ENCODE results near the gene CYP2A6. TPM values are rescaled to one million over a fixed set of nuclear protein-coding genes. Genes with fewer than 3 reads are reported as not detected.
"Not testable (repeated sequence)": the region's sequence is repeated elsewhere in the genome, so short reads cannot be mapped to it uniquely, and the experiment has no call there.

CYP2A6 gene
- total RNA-seq, 2 donors from 2014 or later: not detected

DNA sequence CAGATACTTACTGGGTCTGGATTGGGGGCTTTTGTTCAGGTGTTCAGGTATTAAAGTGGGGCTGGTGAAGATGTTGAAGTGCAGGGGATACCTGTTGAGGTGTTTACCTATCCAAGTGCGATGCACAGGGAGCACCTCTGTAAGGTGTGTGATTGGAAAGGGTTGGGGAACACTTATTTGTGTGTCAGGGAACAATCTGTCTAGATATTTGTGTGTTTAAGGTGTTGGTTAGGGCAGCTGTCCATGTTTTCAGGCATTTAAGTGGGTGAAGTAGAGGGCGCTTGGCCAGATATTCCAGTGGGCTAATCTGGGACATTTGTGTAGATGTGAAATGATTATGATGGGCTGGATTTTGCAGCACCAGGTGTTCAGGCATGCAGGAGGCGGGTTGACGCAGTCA is 29.1 kb upstream of the CYP2A6 start:
- not testable (repeated sequence) for H3K27ac ChIP-seq (ENCODE audit: low read depth, low read length); H3K9me3 Mint-ChIP-seq; H3K4me3 ChIP-seq (ENCODE audit: low read length); H3K4me3 Mint-ChIP-seq; H3K9me3 ChIP-seq (ENCODE audit: control insufficient read depth, low read length); DNase-seq; H3K36me3 Mint-ChIP-seq (ENCODE audit: low read depth); H3K9ac ChIP-seq (ENCODE audit: extremely low read depth, low read length, poor library complexity, severe bottlenecking); H3K36me3 ChIP-seq (ENCODE audit: control insufficient read depth, insufficient read depth, low read length); H3K4me1 Mint-ChIP-seq; H3K4me1 ChIP-seq (ENCODE audit: control insufficient read depth, insufficient read depth, low read length); H3K27ac Mint-ChIP-seq
- H3K27me3 ChIP-seq (ENCODE audit: control insufficient read depth, insufficient read depth, low read length, poor library complexity, severe bottlenecking): peaks cover 63% of the 10 kb centered on the region
- 99% methylated on average over 3 of the region's 4 CpGs; no CpG with 5 or more reads in 1 of the 2 experiments for WGBS, 2 experiments (ENCODE audit: insufficient coverage in 1 of 2, insufficient read length in 1 of 2)
- H3K27me3 Mint-ChIP-seq (ENCODE audit: insufficient read depth): peaks cover 90% of the 10 kb centered on the region

DNA sequence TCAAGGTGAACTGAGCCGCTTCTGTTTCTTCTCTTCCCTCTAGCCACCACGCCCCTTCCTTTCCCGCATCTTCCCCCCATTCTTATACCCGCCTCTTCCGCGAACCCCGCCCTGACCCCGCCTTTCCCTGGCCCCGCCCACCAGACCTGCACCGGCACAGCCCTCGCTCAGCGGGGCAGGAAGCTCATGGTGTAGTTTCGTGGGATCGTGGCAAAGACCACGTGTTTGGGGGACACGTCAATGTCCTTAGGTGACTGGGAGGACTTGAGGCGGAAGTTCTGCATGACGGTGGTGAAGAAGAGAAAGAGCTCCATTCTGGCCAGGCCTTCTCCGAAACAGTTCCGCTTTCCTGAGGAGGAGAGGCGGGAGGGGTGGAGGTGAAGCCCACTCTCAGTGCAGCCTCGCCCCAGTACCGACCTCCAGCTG is 25.3 kb upstream of the CYP2A6 start:
- not testable (repeated sequence) for H3K27ac Mint-ChIP-seq; H3K4me1 Mint-ChIP-seq; H3K4me3 ChIP-seq (ENCODE audit: low read length); H3K9ac ChIP-seq (ENCODE audit: extremely low read depth, low read length, poor library complexity, severe bottlenecking); H3K9me3 ChIP-seq (ENCODE audit: control insufficient read depth, low read length); H3K36me3 Mint-ChIP-seq (ENCODE audit: low read depth); H3K4me1 ChIP-seq (ENCODE audit: control insufficient read depth, insufficient read depth, low read length); H3K27ac ChIP-seq (ENCODE audit: low read depth, low read length); H3K36me3 ChIP-seq (ENCODE audit: control insufficient read depth, insufficient read depth, low read length); H3K9me3 Mint-ChIP-seq
- DNase-seq: peak; percentile 78
- H3K27me3 Mint-ChIP-seq (ENCODE audit: insufficient read depth): peaks cover 94% of the 10 kb centered on the region
- 46 to 52% methylated on average over 8 to 13 of the region's 23 CpGs for WGBS, 2 experiments (ENCODE audit: insufficient coverage in 1 of 2, insufficient read length in 1 of 2)
- H3K4me3 Mint-ChIP-seq: peak overlapping the region; percentile 24
- peaks cover 37% of the 10 kb centered on the region for H3K27me3 ChIP-seq (ENCODE audit: control insufficient read depth, insufficient read depth, low read length, poor library complexity, severe bottlenecking)

DNA sequence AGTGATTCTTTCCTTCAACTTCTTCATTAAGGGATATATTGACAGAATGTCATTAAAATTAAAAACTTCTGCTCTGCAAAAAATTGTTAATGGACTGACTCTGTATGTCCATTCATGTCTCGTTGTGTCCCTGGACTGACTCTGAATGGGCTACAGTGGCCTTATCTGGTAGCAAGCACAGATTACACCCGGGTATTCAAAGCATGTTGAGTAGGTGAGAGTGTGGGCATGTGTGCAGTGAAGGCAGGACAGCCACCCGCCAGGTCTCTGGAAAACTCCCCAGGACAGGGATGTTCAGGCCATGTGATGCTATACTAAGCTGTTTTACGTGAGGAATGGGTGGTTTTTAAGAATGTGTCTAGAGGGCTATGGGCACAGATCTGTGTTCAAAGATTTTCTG is 24.6 kb upstream of the CYP2A6 start:
- not testable (repeated sequence) for H3K4me1 ChIP-seq (ENCODE audit: control insufficient read depth, insufficient read depth, low read length); H3K4me1 Mint-ChIP-seq; DNase-seq; H3K27ac ChIP-seq (ENCODE audit: low read depth, low read length); H3K4me3 ChIP-seq (ENCODE audit: low read length); H3K9ac ChIP-seq (ENCODE audit: extremely low read depth, low read length, poor library complexity, severe bottlenecking); H3K9me3 ChIP-seq (ENCODE audit: control insufficient read depth, low read length); H3K4me3 Mint-ChIP-seq; H3K36me3 ChIP-seq (ENCODE audit: control insufficient read depth, insufficient read depth, low read length); H3K27ac Mint-ChIP-seq; H3K36me3 Mint-ChIP-seq (ENCODE audit: low read depth); H3K9me3 Mint-ChIP-seq
- peaks cover 94% of the 10 kb centered on the region for H3K27me3 Mint-ChIP-seq (ENCODE audit: insufficient read depth)
- WGBS, 2 experiments (ENCODE audit: insufficient coverage in 1 of 2, insufficient read length in 1 of 2): 67 to 91% methylated on average over 1 of the region's 4 CpGs
- H3K27me3 ChIP-seq (ENCODE audit: control insufficient read depth, insufficient read depth, low read length, poor library complexity, severe bottlenecking): peaks cover 31% of the 10 kb centered on the region

DNA sequence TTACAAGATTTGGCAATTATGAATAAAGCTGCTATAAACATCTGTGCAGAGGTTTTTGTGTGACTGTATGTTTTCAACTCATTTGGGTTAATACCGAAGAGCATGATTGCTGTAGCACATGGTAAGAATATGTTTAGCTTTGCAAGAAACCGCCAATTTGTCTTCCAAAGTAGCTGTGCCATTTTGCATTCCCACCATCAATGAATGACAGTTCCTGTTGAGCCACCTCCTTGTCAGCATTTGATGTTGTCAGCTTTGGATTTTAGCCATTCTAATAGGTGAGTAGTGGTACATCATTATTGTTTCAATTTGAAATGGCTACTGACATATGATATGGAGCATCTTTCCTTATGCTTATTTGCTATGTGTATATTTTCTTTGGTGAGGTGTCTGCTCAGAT is 23.6 kb upstream of the CYP2A6 start:
- H3K4me1 Mint-ChIP-seq; H3K27ac ChIP-seq (ENCODE audit: low read depth, low read length); H3K27ac Mint-ChIP-seq; H3K36me3 Mint-ChIP-seq (ENCODE audit: low read depth); H3K9ac ChIP-seq (ENCODE audit: extremely low read depth, low read length, poor library complexity, severe bottlenecking); H3K9me3 ChIP-seq (ENCODE audit: control insufficient read depth, low read length); H3K4me1 ChIP-seq (ENCODE audit: control insufficient read depth, insufficient read depth, low read length); H3K9me3 Mint-ChIP-seq; H3K4me3 Mint-ChIP-seq; H3K4me3 ChIP-seq (ENCODE audit: low read length); H3K36me3 ChIP-seq (ENCODE audit: control insufficient read depth, insufficient read depth, low read length); DNase-seq: not testable (repeated sequence)
- peaks cover 87% of the 10 kb centered on the region for H3K27me3 Mint-ChIP-seq (ENCODE audit: insufficient read depth)
- peaks cover 23% of the 10 kb centered on the region for H3K27me3 ChIP-seq (ENCODE audit: control insufficient read depth, insufficient read depth, low read length, poor library complexity, severe bottlenecking)
- 86 to 92% methylated on average over 2 of the region's 2 CpGs for WGBS, 2 experiments (ENCODE audit: insufficient coverage in 1 of 2, insufficient read length in 1 of 2)

DNA sequence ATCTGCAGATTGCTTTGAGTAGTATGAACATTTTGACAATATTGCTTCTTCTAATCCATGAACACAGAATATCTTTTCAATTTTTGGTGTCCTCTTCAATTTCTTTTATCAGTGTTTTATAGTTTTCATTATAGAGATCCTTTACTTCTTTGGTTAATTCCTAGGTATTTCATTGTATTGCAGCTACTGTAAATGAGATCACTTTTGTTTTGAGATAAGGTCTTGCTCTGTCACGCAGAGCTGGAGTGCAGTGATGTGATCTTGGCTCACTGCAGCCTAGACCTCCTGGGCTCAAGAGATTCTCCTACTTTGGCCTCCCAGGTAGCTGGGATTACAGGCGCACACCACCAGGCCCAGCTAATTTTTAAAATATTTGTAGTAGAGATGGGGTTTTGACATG is 22.0 kb upstream of the CYP2A6 start:
- Histone ChIP-seq H3K27me3 (ENCODE audit: control insufficient read depth, insufficient read depth, low read length, poor library complexity, severe bottlenecking) (peaks cover 13% of the 10 kb centered on the region), H3K27ac (ENCODE audit: low read depth, low read length) (no peak overlapping the region), H3K36me3 (ENCODE audit: control insufficient read depth, insufficient read depth, low read length) (no peaks in the 10 kb centered on the region), H3K4me3 (ENCODE audit: low read length) (no peak overlapping the region), H3K4me1 (ENCODE audit: control insufficient read depth, insufficient read depth, low read length) (no peaks in the 10 kb centered on the region), H3K9me3 (ENCODE audit: control insufficient read depth, low read length) (peaks cover 8% of the 10 kb centered on the region), H3K9ac (ENCODE audit: extremely low read depth, low read length, poor library complexity, severe bottlenecking) (no peak overlapping the region)
- Mint-ChIP-seq H3K27ac (no peak overlapping the region), H3K9me3 (peaks cover 4% of the 10 kb centered on the region), H3K4me3 (no peak overlapping the region), H3K36me3 (ENCODE audit: low read depth) (no peaks in the 10 kb centered on the region), H3K27me3 (ENCODE audit: insufficient read depth) (peaks cover 83% of the 10 kb centered on the region), H3K4me1 (no peaks in the 10 kb centered on the region)
- TF ChIP-seq, protein P1, sequence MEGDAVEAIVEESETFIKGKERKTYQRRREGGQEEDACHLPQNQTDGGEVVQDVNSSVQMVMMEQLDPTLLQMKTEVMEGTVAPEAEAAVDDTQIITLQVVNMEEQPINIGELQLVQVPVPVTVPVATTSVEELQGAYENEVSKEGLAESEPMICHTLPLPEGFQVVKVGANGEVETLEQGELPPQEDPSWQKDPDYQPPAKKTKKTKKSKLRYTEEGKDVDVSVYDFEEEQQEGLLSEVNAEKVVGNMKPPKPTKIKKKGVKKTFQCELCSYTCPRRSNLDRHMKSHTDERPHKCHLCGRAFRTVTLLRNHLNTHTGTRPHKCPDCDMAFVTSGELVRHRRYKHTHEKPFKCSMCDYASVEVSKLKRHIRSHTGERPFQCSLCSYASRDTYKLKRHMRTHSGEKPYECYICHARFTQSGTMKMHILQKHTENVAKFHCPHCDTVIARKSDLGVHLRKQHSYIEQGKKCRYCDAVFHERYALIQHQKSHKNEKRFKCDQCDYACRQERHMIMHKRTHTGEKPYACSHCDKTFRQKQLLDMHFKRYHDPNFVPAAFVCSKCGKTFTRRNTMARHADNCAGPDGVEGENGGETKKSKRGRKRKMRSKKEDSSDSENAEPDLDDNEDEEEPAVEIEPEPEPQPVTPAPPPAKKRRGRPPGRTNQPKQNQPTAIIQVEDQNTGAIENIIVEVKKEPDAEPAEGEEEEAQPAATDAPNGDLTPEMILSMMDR (conservative IDR thresholded peaks at IDR 0.05): no peak
- DNase-seq: no peak
- 90 to 100% methylated on average over 2 of the region's 2 CpGs for WGBS, 2 experiments (ENCODE audit: insufficient coverage in 1 of 2, insufficient read length in 1 of 2)
